LNCAP (cell line): Measurements from ENCODE around the gene COQ7.

ENCODE experiments used
- TF ChIP-seq, protein P1 (sequence below): fragments of 450-650 bp; IDR thresholded peaks from 2 replicates; pipeline ENCODE4 v1.5.1; 2017; ENCODE audit warnings: mild to moderate bottlenecking

The COQ7 gene

DNA sequence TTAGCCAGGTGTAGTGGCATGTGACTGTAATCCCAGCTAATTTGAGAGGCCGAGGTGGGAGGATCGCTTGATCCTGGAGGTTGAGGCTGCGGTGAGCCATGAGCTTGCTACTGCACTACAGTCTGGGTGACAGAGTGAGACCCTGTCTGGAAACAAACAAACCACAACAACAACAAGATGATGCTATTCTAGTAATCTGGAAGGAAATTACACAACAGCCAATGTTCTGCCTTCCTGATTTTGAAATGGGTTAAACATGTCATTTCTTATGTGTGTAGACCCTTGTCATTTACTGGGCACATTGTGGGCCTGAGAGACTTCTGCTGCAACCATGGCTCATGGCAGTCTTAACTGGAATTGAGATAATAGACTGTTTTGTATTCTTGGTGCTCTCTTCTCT, 5.9 kb downstream of the COQ7 start:
- TF ChIP-seq, protein P1, sequence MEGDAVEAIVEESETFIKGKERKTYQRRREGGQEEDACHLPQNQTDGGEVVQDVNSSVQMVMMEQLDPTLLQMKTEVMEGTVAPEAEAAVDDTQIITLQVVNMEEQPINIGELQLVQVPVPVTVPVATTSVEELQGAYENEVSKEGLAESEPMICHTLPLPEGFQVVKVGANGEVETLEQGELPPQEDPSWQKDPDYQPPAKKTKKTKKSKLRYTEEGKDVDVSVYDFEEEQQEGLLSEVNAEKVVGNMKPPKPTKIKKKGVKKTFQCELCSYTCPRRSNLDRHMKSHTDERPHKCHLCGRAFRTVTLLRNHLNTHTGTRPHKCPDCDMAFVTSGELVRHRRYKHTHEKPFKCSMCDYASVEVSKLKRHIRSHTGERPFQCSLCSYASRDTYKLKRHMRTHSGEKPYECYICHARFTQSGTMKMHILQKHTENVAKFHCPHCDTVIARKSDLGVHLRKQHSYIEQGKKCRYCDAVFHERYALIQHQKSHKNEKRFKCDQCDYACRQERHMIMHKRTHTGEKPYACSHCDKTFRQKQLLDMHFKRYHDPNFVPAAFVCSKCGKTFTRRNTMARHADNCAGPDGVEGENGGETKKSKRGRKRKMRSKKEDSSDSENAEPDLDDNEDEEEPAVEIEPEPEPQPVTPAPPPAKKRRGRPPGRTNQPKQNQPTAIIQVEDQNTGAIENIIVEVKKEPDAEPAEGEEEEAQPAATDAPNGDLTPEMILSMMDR = no peak

DNA sequence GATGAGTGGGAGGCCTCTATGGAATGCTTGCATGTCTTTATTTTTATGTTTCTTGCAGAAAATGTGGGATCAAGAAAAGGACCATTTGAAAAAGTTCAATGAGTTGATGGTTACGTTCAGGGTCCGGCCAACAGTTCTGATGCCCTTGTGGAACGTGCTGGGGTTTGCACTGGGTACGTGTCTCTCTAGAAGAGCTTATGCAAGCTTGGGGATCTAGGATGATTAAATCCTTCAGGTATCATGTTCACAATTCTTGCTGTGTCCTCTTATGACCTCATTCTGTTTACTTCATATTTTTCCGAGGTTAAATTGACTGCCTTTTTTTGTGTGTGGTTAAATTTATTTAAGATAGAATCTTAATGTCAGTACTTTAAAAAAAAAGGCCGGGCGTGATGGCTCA, 6.4 kb downstream of the COQ7 start:
- TF ChIP-seq, protein P1 = no peak

DNA sequence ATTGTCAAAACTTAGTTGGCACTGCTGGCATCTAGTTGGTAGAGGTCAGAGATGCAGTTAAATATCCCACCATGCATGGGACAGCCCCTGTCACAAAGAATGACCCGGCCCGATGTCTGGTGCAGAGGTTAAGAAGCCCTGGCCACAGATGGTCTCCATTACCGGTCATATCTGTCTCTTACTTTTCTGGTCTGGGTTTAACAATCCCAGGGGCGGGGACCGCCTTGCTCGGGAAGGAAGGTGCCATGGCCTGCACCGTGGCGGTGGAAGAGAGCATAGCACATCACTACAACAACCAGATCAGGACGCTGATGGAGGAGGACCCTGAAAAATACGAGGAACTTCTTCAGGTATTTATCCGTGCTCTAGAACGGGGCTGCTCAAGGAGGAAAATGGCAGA, 8.1 kb downstream of the COQ7 start:
- TF ChIP-seq, protein P1 = no peak

DNA sequence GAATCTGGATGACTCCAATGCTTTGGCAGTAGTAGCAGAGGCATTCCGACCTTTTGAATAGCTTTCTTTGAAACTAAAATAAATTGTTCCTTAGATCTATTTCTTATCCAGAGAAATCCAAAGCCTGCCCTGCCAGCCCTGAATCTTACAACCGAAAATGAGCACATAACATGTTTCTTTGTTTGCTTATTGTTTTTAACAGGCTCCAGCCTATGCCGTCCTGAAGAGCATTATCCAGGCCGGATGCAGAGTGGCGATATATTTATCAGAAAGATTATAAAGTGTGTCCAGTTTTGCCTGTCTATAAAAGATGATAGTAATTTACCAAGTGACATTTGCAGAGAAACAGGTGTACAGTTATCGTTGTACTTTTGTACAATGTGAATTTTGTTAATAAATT, 10.5 kb downstream of the COQ7 start:
- TF ChIP-seq, protein P1 = no peak

DNA sequence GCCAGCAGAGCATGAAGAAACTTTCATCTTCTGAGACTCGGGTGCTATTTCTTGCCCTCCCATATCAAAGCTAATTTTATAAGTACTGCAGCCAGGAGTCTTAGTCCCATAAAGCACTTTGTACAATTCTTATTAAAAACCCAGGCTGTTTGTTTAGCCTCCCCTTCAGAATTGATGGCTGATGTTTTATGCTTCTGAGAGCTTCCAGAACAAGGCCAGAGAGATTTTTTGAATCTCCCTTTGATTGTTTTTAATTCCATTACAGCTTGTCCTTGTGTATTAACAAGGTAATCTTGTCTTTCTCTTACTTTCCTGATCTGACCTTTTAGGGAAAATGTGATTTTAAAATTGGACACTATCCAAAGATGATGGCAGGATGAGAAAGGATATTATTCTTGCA, 16.3 kb downstream of the COQ7 start:
- TF ChIP-seq, protein P1 = no peak

DNA sequence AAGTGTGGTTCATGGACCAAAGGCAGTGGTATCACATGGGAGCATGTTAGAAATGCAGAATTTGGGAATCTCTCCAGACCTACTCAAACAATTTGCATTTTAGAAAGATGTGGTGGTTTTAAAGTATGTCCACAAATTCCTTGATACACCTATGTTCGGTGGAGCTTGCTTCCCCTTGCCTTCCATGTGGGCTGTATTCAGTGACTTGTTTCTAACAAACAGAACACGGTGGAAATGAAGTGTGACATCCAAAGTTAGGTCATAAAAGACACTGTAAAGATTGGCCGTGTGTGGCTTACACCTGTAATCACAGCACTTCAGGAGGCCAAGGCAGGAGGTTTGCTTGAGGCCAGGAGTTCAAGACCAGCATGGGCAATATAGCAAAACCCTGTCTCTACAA, 16.7 kb downstream of the COQ7 start:
- TF ChIP-seq, protein P1 = no peak

DNA sequence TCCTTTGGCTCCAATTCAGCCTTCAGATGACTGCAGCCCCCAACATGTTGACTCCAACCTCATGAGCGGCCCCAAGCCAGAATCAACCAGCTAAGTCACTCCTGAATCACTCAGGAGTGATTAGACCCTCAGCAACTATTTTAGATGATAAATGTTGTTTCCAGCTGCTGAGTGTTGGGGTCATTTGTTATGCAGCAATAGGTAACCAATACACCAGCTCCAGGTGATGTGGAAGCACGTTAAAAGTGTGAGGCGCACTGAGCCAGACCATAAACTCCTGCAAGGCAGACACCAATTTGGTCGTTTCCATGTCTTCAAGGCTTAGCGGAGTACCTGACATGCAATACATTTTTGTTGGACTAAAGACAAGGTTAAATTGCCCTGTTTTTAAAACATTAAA, 17.5 kb downstream of the COQ7 start:
- TF ChIP-seq, protein P1 = no peak

DNA sequence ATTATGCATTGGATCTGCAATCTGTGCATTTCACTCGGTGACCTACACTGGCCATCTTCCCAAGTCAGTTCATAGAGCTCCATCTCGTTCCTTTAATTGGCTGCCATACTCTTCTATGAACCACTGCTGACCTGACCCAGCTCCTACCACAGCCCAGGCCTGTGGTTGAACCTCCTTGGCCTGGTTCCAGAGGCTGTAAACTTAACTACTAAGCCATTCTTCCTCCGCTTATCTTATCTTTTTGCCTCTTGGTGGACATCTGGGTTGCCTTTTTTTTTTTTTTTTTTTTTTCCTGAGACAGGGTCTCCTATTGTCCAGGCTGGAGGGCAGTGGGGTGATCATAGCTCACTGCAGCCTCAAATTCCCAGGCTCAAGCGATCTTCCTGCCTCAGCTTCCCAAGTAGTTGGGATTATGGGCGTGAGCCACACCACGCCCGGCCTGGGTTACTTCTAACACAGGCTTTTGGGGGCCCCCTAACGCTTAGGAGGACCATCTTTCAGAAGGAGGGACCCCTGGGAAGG, 18.3 kb downstream of the COQ7 start:
- TF ChIP-seq, protein P1 = no peak
